ENCODE measurements around the gene PABPN1L. TPM values are rescaled to one million over a fixed set of nuclear protein-coding genes. Genes with fewer than 3 reads are reported as not detected.
A peak's percentile ranks its signal among the peaks of the same experiment; 100 is the strongest.

The PABPN1L gene
- total and polyA plus RNA-seq, 12 donors: 0.21 TPM; not detected in 11

- ATAC-seq (peak in 1 of 8 donors; percentile 8), DNase-seq (no peak)
- H3K4me1 ChIP-seq: peaks cover 0 to 8% (median under 1%) of the 10 kb centered on the region in 9 donors
- WGBS, 2 donors: 60 to 73% methylated on average over 36 of the region's 36 CpGs
- H3K27ac ChIP-seq: no peak overlapping the region
- no peaks in the 10 kb centered on the region for H3K9me3 ChIP-seq
- intact Hi-C loops (cut with DNase I): no loop called here
- peaks cover 0 to 14% (median 4%) of the 10 kb centered on the region in 7 donors for H3K27me3 ChIP-seq
- no peak overlapping the region for H3K4me3 ChIP-seq
- TF ChIP-seq CTCF (IDR thresholded peaks at IDR 0.05): no peak
- peaks cover 0 to 98% (median 28%) of the 10 kb centered on the region in 9 donors for H3K36me3 ChIP-seq
These were observed 14.0 kb upstream of the PABPN1L start for GRCh38 chr16:88880226-88881006.

GRCh38 chr16:88879788-88880055 is 13.3 kb upstream of the PABPN1L start:
- Histone ChIP-seq H3K27me3 (peaks cover 0 to 14% (median 4%) of the 10 kb centered on the region in 7 donors), H3K4me3 (no peak overlapping the region), H3K4me1 (peaks cover 0 to 6% (median 0%) of the 10 kb centered on the region in 9 donors), H3K9me3 (no peaks in the 10 kb centered on the region), H3K27ac (no peak overlapping the region), H3K36me3 (peaks cover 0 to 91% (median 21%) of the 10 kb centered on the region in 9 donors)
- ATAC-seq: no peak
- 74 to 76% methylated on average over 11 of the region's 11 CpGs for WGBS, 2 donors
- TF ChIP-seq CTCF (IDR thresholded peaks at IDR 0.05): no peak
- intact Hi-C loops (cut with DNase I): no loop called here
- DNase-seq: no peak

GRCh38 chr16:88878967-88879787 is 12.7 kb upstream of the PABPN1L start:
- intact Hi-C loops (cut with DNase I): no loop called here
- Histone ChIP-seq H3K27me3 (peaks cover 0 to 14% (median 4%) of the 10 kb centered on the region in 7 donors), H3K4me3 (no peak overlapping the region), H3K4me1 (peaks cover 0 to 6% (median 0%) of the 10 kb centered on the region in 9 donors), H3K36me3 (peaks cover 0 to 86% (median 17%) of the 10 kb centered on the region in 9 donors), H3K27ac (no peak overlapping the region), H3K9me3 (no peaks in the 10 kb centered on the region)
- DNase-seq (no peak), ATAC-seq (no peak)
- WGBS, 2 donors: 88 to 93% methylated on average over 45 of the region's 45 CpGs
- TF ChIP-seq CTCF (IDR thresholded peaks at IDR 0.05): no peak

DNA sequence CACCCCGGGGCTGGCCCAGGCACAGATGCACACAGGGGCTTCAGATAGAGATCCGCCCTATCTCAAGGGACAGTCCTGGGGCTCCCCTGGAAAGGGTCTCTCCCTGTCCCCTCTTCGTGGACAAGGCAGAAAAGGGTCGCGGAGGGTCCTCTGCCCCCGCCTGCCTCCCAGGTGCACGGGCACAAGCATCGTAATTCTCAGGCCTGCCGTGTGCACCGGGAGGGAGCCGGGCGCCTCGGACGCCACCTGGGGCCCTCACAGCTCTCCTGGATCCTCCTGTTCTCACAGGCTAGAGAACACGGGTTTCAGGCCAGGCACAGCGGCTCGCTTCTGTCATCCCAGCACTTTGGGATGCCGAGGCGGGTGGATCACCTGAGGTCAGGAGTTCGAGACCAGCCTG is 11.9 kb upstream of the PABPN1L start:
- ATAC-seq: no peak
- H3K9me3 ChIP-seq: no peaks in the 10 kb centered on the region
- WGBS, 2 donors: 94 to 95% methylated on average over 20 of the region's 20 CpGs
- H3K27ac ChIP-seq: no peak overlapping the region
- H3K4me3 ChIP-seq: no peak overlapping the region
- TF ChIP-seq CTCF (IDR thresholded peaks at IDR 0.05): no peak
- intact Hi-C loops (cut with DNase I): no loop called here
- H3K4me1 ChIP-seq: peaks cover 0 to 6% (median 0%) of the 10 kb centered on the region in 9 donors
- peaks cover 0 to 14% (median 4%) of the 10 kb centered on the region in 7 donors for H3K27me3 ChIP-seq
- H3K36me3 ChIP-seq: peaks cover 0 to 77% (median 9%) of the 10 kb centered on the region in 9 donors
- no peak for DNase-seq

Measured in heart right ventricle (tissue), 16 donors.